ENCODE results near the gene DUSP1.

- TF ChIP-seq REST (IDR thresholded peaks at IDR 0.05; ENCODE audit: insufficient read depth in 1 of 2, low read depth in 2 of 2, low read length in 2 of 2), result no peak
- no peak for TF ChIP-seq POLR2AphosphoS5 (IDR thresholded peaks at IDR 0.05; ENCODE audit: low read depth, low read length)
Measured at GRCh38 chr5:172798422-172799215, 27.6 kb upstream of the DUSP1 start.

Measured in PFSK-1 (cell line).